ENCODE data around the gene NRG2.

DNA sequence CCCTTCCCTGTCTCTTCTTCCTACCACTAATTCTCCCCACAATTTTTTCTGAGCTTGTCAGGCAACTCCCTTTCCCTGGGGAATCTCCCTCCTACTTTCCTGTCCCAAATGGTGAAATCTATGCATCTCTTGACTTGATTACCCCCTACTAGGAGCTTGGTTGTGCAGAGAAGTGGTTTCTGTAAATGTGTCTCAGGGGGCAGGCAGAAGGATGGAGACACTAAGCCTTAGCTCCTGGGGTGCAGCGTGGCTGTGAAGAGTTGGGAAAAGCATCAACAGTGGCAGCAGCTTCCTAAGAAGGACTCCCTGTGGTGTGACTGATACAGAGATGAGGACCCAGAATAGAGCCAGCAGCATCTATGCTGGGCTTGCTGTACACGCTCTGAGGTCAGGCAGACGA is 62.3 kb downstream of the NRG2 start:
- TF ChIP-seq CTCF (IDR thresholded peaks at IDR 0.05; ENCODE audit: insufficient read depth, low read length) (no peak), GABPA (IDR thresholded peaks at IDR 0.05; ENCODE audit: low read depth) (no peak), REST (IDR thresholded peaks at IDR 0.05; ENCODE audit: insufficient replicate concordance, low read depth) (no peak)

All from HL-60 (cell line).